ENCODE data around the gene ZSCAN25.

GRCh38 chr7:99628471-99629465 is 12.0 kb downstream of the ZSCAN25 start:
- TF ChIP-seq POLR2A (IDR thresholded peaks at IDR 0.05) (no peak), CTCF (IDR thresholded peaks at IDR 0.05) (no peak)
